Body of pancreas (tissue), 4 donors: Measurements from ENCODE around the gene SEMA7A. TPM values are rescaled to one million over a fixed set of nuclear protein-coding genes. Genes with fewer than 3 reads are reported as not detected.

Source experiments
- ATAC-seq: fragments of 150-250 bp; one replicate; pipeline ENCODE4 v1.9.1; 2016
- DNase-seq, 4 donors: peaks; one replicate each; pipeline ENCODE4 v3.0.0-alpha.2; 2019
- H3K27ac ChIP-seq, 4 donors: fragments of 200-600 bp; sonication (generic); 1 replicate in 3 of 4; 2 replicates in 1 of 4; pipeline versions ENCODE4 v1.5.1 to v1.6.1; 2016 to 2019; ENCODE audit warnings: mild to moderate bottlenecking in 1 of 4, mixed read lengths in 1 of 4, moderate library complexity in 1 of 4
- H3K27me3 ChIP-seq, 2 donors: fragments of 200-600 bp; sonication (generic); one replicate each; pipeline ENCODE4 v1.6.0; 2016; ENCODE audit warnings: mild to moderate bottlenecking in 1 of 2
- H3K36me3 ChIP-seq, 2 donors: fragments of 200-600 bp; sonication (generic); replicated peaks in 1 of 2; 2 replicates each; pipeline ENCODE4 v1.5.1; 2016; ENCODE audit warnings: low read depth in 2 of 2; ENCODE audit not compliant: insufficient read depth in 1 of 2
- H3K4me1 ChIP-seq: fragments of 200-600 bp; sonication (generic); one replicate; pipeline ENCODE4 v1.6.0; 2016
- H3K4me3 ChIP-seq, 2 donors: fragments of 200-600 bp; sonication (generic); 1 replicate in 1 of 2; 2 replicates in 1 of 2; pipeline ENCODE4 v1.5.1; 2016 to 2019
- H3K9me3 ChIP-seq, 3 donors: fragments of 200-600 bp; sonication (generic); 1 replicate in 2 of 3; 2 replicates in 1 of 3; pipeline ENCODE4 v1.5.1; 2016
- POLR2A ChIP-seq, 3 donors: fragments of 450-650 bp; IDR thresholded peaks; one replicate each; pipeline ENCODE4 v1.6.1; 2016; ENCODE audit warnings: antibody characterized with exemption in 3 of 3, mild to moderate bottlenecking in 2 of 3
- WGBS, 2 donors: methylation state at CpG; one replicate each; pipeline ENCODE4 v1.1.5; 2017; 5-methylcytosine and 5-hydroxymethylcytosine counted together
- intact Hi-C: fragments of 100-400 bp; cut with DNase I; formaldehyde crosslinking; loops from one replicate; pipeline ENCODE4 v1.15.1; 2023
- total RNA-seq, 2 donors: library from RNA; depleted of rRNA; stranded (reverse); fragments of >200 nt; gene quantifications; one replicate each; pipeline ENCODE4 v1.1.0, GENCODE V29; 2016
- TF ChIP-seq, protein P1 (sequence below), 7 experiments: fragments of 450-650 bp in 4 of 7; fragments of 200-600 bp in 3 of 7; sonication (generic) in 3 of 7; IDR thresholded peaks; one replicate each; pipeline ENCODE4 v1.5.1; 2016 to 2019; ENCODE audit warnings: antibody characterized with exemption in 7 of 7

Gene SEMA7A
- total RNA-seq, 2 donors from 2014 or later: 0.33 to 0.52 TPM

DNA sequence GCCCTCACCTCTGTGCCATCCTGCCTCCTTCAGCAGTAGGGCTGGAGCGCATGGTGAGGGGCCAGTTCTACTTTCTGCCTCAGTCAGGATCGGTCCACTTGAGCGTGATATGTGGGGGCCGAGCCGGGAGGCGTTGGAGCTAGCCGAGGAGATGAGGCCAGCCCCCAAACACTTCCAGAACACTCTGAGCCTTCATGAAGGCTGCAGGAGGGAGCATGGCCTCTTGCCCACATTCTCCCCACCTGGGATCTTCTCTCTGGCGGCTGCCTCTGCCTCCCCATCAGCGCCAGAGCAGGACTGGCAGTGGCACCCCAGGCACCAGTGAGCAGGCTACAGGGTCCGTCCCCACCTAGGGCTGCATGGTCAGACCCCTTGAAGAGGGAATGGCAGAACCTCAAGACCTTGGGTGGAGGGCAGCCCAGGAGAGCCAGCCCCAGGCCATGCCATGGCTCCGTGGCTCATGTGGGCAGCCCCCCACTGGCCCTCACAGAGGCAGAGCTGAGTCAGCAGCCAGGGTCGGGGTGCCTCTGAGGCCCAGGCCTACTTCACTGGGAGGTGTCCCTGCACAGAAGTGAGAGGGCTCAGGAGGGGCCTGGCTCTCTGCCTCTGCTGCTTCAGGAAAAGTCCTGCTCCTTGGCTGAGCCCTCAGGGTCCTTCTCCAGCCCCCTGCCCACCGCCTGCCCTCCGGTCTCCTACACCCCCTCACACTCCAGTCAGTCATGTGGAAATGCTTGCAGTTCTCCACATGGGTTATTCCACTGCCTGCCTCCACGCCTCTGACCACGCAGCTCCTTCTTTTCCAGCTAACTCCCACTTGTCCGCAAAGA lies 38.2 kb downstream of the SEMA7A start:
- TF ChIP-seq, protein P1, sequence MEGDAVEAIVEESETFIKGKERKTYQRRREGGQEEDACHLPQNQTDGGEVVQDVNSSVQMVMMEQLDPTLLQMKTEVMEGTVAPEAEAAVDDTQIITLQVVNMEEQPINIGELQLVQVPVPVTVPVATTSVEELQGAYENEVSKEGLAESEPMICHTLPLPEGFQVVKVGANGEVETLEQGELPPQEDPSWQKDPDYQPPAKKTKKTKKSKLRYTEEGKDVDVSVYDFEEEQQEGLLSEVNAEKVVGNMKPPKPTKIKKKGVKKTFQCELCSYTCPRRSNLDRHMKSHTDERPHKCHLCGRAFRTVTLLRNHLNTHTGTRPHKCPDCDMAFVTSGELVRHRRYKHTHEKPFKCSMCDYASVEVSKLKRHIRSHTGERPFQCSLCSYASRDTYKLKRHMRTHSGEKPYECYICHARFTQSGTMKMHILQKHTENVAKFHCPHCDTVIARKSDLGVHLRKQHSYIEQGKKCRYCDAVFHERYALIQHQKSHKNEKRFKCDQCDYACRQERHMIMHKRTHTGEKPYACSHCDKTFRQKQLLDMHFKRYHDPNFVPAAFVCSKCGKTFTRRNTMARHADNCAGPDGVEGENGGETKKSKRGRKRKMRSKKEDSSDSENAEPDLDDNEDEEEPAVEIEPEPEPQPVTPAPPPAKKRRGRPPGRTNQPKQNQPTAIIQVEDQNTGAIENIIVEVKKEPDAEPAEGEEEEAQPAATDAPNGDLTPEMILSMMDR (IDR thresholded peaks at IDR 0.05): no peak
- TF ChIP-seq POLR2A (IDR thresholded peaks at IDR 0.05): no peak
- 75 to 86% methylated on average over 13 to 17 of the region's 17 CpGs for WGBS, 2 donors
- DNase-seq (no peak), ATAC-seq (no peak)
- H3K36me3 ChIP-seq: no peaks in the 10 kb centered on the region
- no peaks in the 10 kb centered on the region for H3K4me1 ChIP-seq
- no peaks in the 10 kb centered on the region for H3K27me3 ChIP-seq
- H3K27ac ChIP-seq: no peak overlapping the region
- no peaks in the 10 kb centered on the region for H3K9me3 ChIP-seq
- H3K4me3 ChIP-seq: no peak overlapping the region
- intact Hi-C loops: no loop called here

DNA sequence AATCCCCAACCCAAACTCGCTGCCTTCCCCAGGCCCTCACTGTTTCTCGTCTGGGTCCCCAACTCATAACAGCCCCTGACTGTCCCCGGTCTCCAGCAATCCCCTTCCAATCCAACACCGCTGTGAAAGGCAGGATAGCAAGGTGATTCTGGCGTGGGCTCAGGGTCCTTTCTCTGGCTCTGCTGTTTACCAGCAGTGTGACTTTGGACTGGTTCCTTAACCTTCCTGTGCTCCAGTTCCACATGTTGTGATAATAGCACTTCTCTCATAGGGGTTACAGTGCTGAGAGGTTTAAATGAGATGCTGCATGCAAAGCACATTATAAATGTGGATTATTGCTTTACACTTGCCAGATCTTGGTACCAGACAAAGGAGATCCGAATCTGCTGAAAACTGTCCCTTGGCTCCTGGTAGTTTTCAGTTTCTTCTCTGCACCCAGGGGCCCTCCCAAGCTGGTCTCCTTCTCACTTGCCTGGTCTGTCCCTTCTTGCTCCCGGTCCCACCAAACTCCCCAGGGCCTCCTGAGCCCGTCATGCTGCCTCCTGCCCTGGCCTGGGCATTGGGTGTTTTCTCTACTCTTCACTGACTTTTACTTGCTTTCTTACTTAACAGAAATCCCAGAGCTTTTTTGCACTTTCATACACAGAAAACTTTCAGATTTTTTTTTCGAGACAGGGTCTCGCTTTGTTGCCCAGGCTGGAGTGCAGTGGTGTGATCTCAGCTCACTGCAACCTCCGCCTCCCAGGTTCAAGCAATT lies 39.5 kb downstream of the SEMA7A start:
- WGBS, 2 donors: 66 to 68% methylated on average over 11 of the region's 11 CpGs
- no peak overlapping the region for H3K4me3 ChIP-seq
- H3K4me1 ChIP-seq: no peaks in the 10 kb centered on the region
- H3K9me3 ChIP-seq: no peaks in the 10 kb centered on the region
- no peaks in the 10 kb centered on the region for H3K27me3 ChIP-seq
- H3K36me3 ChIP-seq: no peaks in the 10 kb centered on the region
- ATAC-seq (no peak), DNase-seq (no peak)
- H3K27ac ChIP-seq: no peak overlapping the region
- TF ChIP-seq, protein P1 (IDR thresholded peaks at IDR 0.05): no peak
- no peak for TF ChIP-seq POLR2A (IDR thresholded peaks at IDR 0.05)
- intact Hi-C loops: no loop called here

DNA sequence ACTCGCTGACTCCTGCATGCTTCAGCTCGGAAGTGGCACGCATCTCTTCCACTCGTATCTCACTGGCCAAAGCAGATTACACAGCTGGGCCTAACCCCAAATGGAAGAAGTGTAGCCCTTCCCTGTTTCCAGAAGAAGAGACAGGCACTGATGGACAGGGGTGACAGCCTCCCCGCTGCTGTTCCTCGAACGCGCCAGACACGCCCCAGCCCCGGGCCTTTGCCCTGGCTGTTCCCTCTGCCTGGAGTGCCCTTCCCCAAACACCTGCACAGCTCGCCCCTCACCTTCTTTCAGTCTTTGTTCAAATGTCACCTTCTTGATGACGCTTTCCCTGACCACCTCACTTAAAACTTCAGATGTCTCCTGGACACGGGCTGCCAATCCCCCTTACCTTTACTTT lies 40.3 kb downstream of the SEMA7A start:
- intact Hi-C loops: no loop called here
- Histone ChIP-seq H3K4me3 (no peak overlapping the region), H3K27ac (no peak overlapping the region), H3K36me3 (no peaks in the 10 kb centered on the region), H3K27me3 (no peaks in the 10 kb centered on the region), H3K9me3 (no peaks in the 10 kb centered on the region), H3K4me1 (no peaks in the 10 kb centered on the region)
- no peak for TF ChIP-seq POLR2A (IDR thresholded peaks at IDR 0.05)
- TF ChIP-seq, protein P1 (IDR thresholded peaks at IDR 0.05): no peak
- DNase-seq (no peak), ATAC-seq (no peak)
- WGBS, 2 donors: 80 to 81% methylated on average over 9 to 13 of the region's 13 CpGs

DNA sequence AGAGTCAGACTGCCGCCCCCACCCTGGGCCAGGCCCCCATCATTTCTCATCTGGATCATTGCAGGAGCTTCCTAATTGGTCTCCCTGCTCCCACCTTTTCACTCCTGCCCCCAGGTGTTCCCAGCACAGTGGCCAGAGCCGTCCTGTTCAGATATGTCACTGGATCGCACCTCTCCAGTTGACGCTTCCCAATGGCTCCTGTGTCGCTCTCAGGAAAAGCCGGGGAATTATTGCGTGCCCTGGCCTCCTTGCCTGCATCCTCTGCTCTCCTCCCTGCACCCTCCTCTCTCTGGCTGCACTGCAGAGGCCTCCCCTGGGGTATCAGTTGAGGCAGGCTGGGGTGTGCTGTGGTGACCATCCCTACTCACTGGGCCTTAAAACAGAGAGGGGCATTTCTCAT lies 40.9 kb downstream of the SEMA7A start:
- Histone ChIP-seq H3K4me1 (no peaks in the 10 kb centered on the region), H3K9me3 (no peaks in the 10 kb centered on the region), H3K27me3 (no peaks in the 10 kb centered on the region), H3K36me3 (no peaks in the 10 kb centered on the region), H3K4me3 (no peak overlapping the region), H3K27ac (no peak overlapping the region)
- ATAC-seq: no peak
- DNase-seq: no peak
- intact Hi-C loops: no loop called here
- no peak for TF ChIP-seq POLR2A (IDR thresholded peaks at IDR 0.05)
- TF ChIP-seq, protein P1 (IDR thresholded peaks at IDR 0.05): no peak
- 71 to 83% methylated on average over 7 of the region's 7 CpGs for WGBS, 2 donors
